CD4-positive, alpha-beta T cell (primary cell): ENCODE results near the gene XRCC5. TPM values are rescaled to one million over a fixed set of nuclear protein-coding genes. Genes with fewer than 3 reads are reported as not detected.

ENCODE experiments used
- ATAC-seq: fragments of 200-7000 bp; cut with Tn5 transposase; one replicate; pipeline ENCODE4 v1.10.0; 2022; ENCODE audit warnings: mild to moderate bottlenecking; ENCODE audit not compliant: poor library complexity
- CTCF ChIA-PET: fragments of 350-600 bp; sonication (Branson Sonifier 250); formaldehyde crosslinking; loops from one replicate; lab custom pipeline; 2021; ENCODE audit warnings: antibody characterized with exemption, inconsistent platforms; lab: Charles Lee
- POLR2A ChIA-PET: fragments of 350-600 bp; sonication (Branson Sonifier 250); formaldehyde crosslinking; loops from one replicate; lab custom pipeline; 2021; ENCODE audit warnings: antibody characterized with exemption, inconsistent platforms; lab: Charles Lee
- DNase-seq, 14 experiments: peaks; one replicate each; pipeline ENCODE4 v3.0.0-alpha.2; 2013 to 2020; ENCODE audit warnings: mixed read lengths in 2 of 14
- H3K27ac ChIP-seq, 2 donors: one replicate each; pipeline versions ENCODE4 v1.5.1 to v1.7.0; 2013; ENCODE audit warnings: low read length in 2 of 2, low read depth in 1 of 2, mild to moderate bottlenecking in 1 of 2
- H3K27me3 ChIP-seq, 2 experiments: 1 replicate in 1 of 2; 2 replicates in 1 of 2; pipeline versions ENCODE4 v1.6.1 to v1.7.0; 2013; ENCODE audit warnings: low read length in 2 of 2, control low read depth in 1 of 2, mild to moderate bottlenecking in 1 of 2, moderate library complexity in 1 of 2; ENCODE audit not compliant: insufficient read depth in 2 of 2, control insufficient read depth in 1 of 2
- H3K36me3 ChIP-seq: one replicate; pipeline ENCODE4 v1.6.1; 2013; ENCODE audit warnings: low read length, control low read depth; ENCODE audit not compliant: insufficient read depth
- H3K4me1 ChIP-seq: one replicate; pipeline ENCODE4 v1.6.1; 2013; ENCODE audit warnings: low read length, control low read depth; ENCODE audit not compliant: insufficient read depth
- H3K4me3 ChIP-seq: one replicate; pipeline ENCODE4 v1.5.1; 2013; ENCODE audit warnings: mild to moderate bottlenecking, low read length, moderate library complexity
- H3K9me3 ChIP-seq, 2 experiments: 1 replicate in 1 of 2; 2 replicates in 1 of 2; pipeline versions ENCODE4 v1.6.1 to v1.7.0; 2013; ENCODE audit warnings: low read length in 2 of 2, mild to moderate bottlenecking in 2 of 2, control low read depth in 1 of 2, moderate library complexity in 1 of 2; ENCODE audit not compliant: control insufficient read depth in 1 of 2, insufficient read depth in 1 of 2
- H3K27ac Mint-ChIP-seq: one replicate; pipeline ENCODE4 v1.8.0; 2020; ENCODE audit warnings: mixed read lengths
- H3K27me3 Mint-ChIP-seq: one replicate; pipeline ENCODE4 v1.8.0; 2021; ENCODE audit warnings: mixed read lengths
- H3K36me3 Mint-ChIP-seq: one replicate; pipeline ENCODE4 v1.8.0; 2021; ENCODE audit warnings: low read depth, mixed read lengths
- H3K4me1 Mint-ChIP-seq: one replicate; pipeline ENCODE4 v1.8.0; 2021; ENCODE audit warnings: low read depth, mixed read lengths
- H3K4me3 Mint-ChIP-seq: one replicate; pipeline ENCODE4 v1.8.0; 2020; ENCODE audit warnings: mild to moderate bottlenecking, mixed read lengths
- H3K9me3 Mint-ChIP-seq: one replicate; pipeline ENCODE4 v1.8.0; 2020; ENCODE audit warnings: mixed read lengths
- CTCF ChIP-seq: fragments of 200-600 bp; IDR thresholded peaks from one replicate; pipeline ENCODE4 v1.8.0; 2022; ENCODE audit warnings: antibody characterized with exemption, mild to moderate bottlenecking
- intact Hi-C, 2 experiments: fragments of 100-400 bp; cut with DNase I in 1 of 2; cut with micrococcal nuclease in 1 of 2; formaldehyde crosslinking; loops; one replicate each; pipeline versions ENCODE4 v1.15.1 to v1.9.0; 2023 to 2025; cut with DNase I, micrococcal nuclease
- total RNA-seq, 174 experiments: library from RNA in 2 of 174; stranded (reverse) in 2 of 174; gene quantifications; one replicate each; pipeline ENCODE4 v1.2.3 and lab custom pipeline; 2021 to 2026

The XRCC5 gene
- total RNA-seq, 2 experiments from 2014 or later = 126 to 129 TPM

- H3K36me3 ChIP-seq = peaks cover 97% of the 10 kb centered on the region
- CTCF ChIA-PET = no interaction called here
These were observed 33.4 kb downstream of the XRCC5 start for GRCh38 chr2:216142540-216142939.

GRCh38 chr2:216144372-216144771 lies 35.2 kb downstream of the XRCC5 start:
- CTCF ChIA-PET = no interaction called here
- H3K4me1 Mint-ChIP-seq = peaks cover 33% of the 10 kb centered on the region
- no peak for TF ChIP-seq CTCF
- POLR2A ChIA-PET = no interaction called here
- Histone ChIP-seq H3K4me3 (no peak overlapping the region), H3K27me3 (no peaks in the 10 kb centered on the region), H3K9me3 (no peaks in the 10 kb centered on the region), H3K27ac (no peak overlapping the region), H3K36me3 (peaks cover 97% of the 10 kb centered on the region), H3K4me1 (no peaks in the 10 kb centered on the region)
- DNase-seq (no peak), ATAC-seq (no peak)
- H3K9me3 Mint-ChIP-seq = no peaks in the 10 kb centered on the region
- H3K4me3 Mint-ChIP-seq = no peak overlapping the region
- H3K27ac Mint-ChIP-seq = no peak overlapping the region
- no peaks in the 10 kb centered on the region for H3K27me3 Mint-ChIP-seq
- intact Hi-C loops = loop anchor here in 1 of 2 experiments (5.0 kb wide), 1 partner anchor 107 kb away; no protein-coding TSS in a partner anchor
- H3K36me3 Mint-ChIP-seq = peaks cover 19% of the 10 kb centered on the region

More at GRCh38 chr2:216142540-216142939, 33.4 kb downstream of the XRCC5 start:
- H3K4me3 ChIP-seq = no peak overlapping the region
- Mint-ChIP-seq H3K27ac (no peak overlapping the region), H3K36me3 (peaks cover 38% of the 10 kb centered on the region), H3K27me3 (no peaks in the 10 kb centered on the region), H3K4me1 (peaks cover 21% of the 10 kb centered on the region), H3K4me3 (no peak overlapping the region), H3K9me3 (no peaks in the 10 kb centered on the region)
- no peak overlapping the region for H3K27ac ChIP-seq
- H3K27me3 ChIP-seq = no peaks in the 10 kb centered on the region
- peak; percentile 52 for ATAC-seq
- H3K4me1 ChIP-seq = no peaks in the 10 kb centered on the region
- no peaks in the 10 kb centered on the region for H3K9me3 ChIP-seq
- POLR2A ChIA-PET = interaction anchor here (0.9 to 1.2 kb wide), 3 partner anchors 9 to 85 kb away, joined by 3 read pairs; no protein-coding TSS in a partner anchor
- intact Hi-C loops = loop anchor here in 1 of 2 experiments (5.0 kb wide), 1 partner anchor 105 kb away; no protein-coding TSS in a partner anchor
- no peak for TF ChIP-seq CTCF
- DNase-seq = peak in 1 of 14 experiments; percentile 9

- Mint-ChIP-seq H3K36me3 (peaks cover 14% of the 10 kb centered on the region), H3K27me3 (no peaks in the 10 kb centered on the region), H3K4me3 (no peak overlapping the region), H3K4me1 (peaks cover 30% of the 10 kb centered on the region), H3K27ac (no peak overlapping the region), H3K9me3 (no peaks in the 10 kb centered on the region)
- Histone ChIP-seq H3K27ac (no peak overlapping the region), H3K27me3 (no peaks in the 10 kb centered on the region), H3K9me3 (no peaks in the 10 kb centered on the region), H3K36me3 (peaks cover 97% of the 10 kb centered on the region), H3K4me3 (no peak overlapping the region), H3K4me1 (no peaks in the 10 kb centered on the region)
- CTCF ChIA-PET = interaction anchor here (0.9 kb wide), 1 partner anchor 35 kb away, joined by 3 read pairs; no protein-coding TSS in a partner anchor
- DNase-seq (no peak), ATAC-seq (no peak)
- intact Hi-C loops = loop anchor here in 1 of 2 experiments (5.0 kb wide), 1 partner anchor 108 kb away; no protein-coding TSS in a partner anchor
- POLR2A ChIA-PET = interaction anchor here (1.0 kb wide), 1 partner anchor 20 kb away, joined by 4 read pairs; no protein-coding TSS in a partner anchor
- TF ChIP-seq CTCF = no peak
These were observed 35.7 kb downstream of the XRCC5 start for GRCh38 chr2:216144857-216145256.
